GM18867 (cell line): ENCODE results near the gene HEXIM2.

Experiments used
- ATAC-seq: cut with Tn5 transposase; IDR thresholded peaks from one replicate; pipeline ENCODE4 v1.9.1; 2021; ENCODE audit warnings: mild to moderate bottlenecking, moderate library complexity; ENCODE audit not compliant: unreplicated experiment

HEXIM2 gene

GRCh38 chr17:45218895-45219661 is 57.4 kb downstream of the HEXIM2 start:
- ATAC-seq: no peak
